Osteoblast (primary cell): ENCODE data around the gene TMEM14C. TPM values are rescaled to one million over a fixed set of nuclear protein-coding genes. Genes with fewer than 3 reads are reported as not detected.
"Not testable (repeated sequence)": the region's sequence is repeated elsewhere in the genome, so short reads cannot be mapped to it uniquely, and the experiment has no call there.

ENCODE experiments used
- DNase-seq: peaks from one replicate; pipeline ENCODE4 v3.0.0; 2011; ENCODE audit warnings: low spot score, mixed read lengths; ENCODE audit not compliant: insufficient read length; ENCODE audit errors: missing footprints
- H2AFZ ChIP-seq: 2 replicates; pipeline ENCODE4 v1.6.0; 2011; ENCODE audit warnings: mild to moderate bottlenecking, low read length
- H3K27ac ChIP-seq: 2 replicates; pipeline ENCODE4 v1.5.1; 2011; ENCODE audit warnings: mild to moderate bottlenecking, low read depth, low read length, moderate library complexity
- H3K27me3 ChIP-seq: 2 replicates; pipeline ENCODE4 v1.6.0; 2012; ENCODE audit warnings: mild to moderate bottlenecking, control low read depth, inconsistent platforms, low read length, moderate library complexity; ENCODE audit not compliant: insufficient read depth
- H3K36me3 ChIP-seq: 2 replicates; pipeline ENCODE4 v1.5.1; 2011; ENCODE audit warnings: mild to moderate bottlenecking, low read length, control low read depth, moderate library complexity; ENCODE audit not compliant: insufficient read depth
- H3K4me1 ChIP-seq: 2 replicates; pipeline ENCODE4 v1.5.1; 2011; ENCODE audit warnings: mild to moderate bottlenecking, low read length, control low read depth, moderate library complexity; ENCODE audit not compliant: insufficient read depth
- H3K4me2 ChIP-seq: 2 replicates; pipeline ENCODE4 v1.6.0; 2011; ENCODE audit warnings: mild to moderate bottlenecking, low read length; ENCODE audit not compliant: insufficient read depth
- H3K4me3 ChIP-seq: fragments of 200-600 bp; sonication (generic); 3 replicates; pipeline ENCODE4 v1.5.1; 2012; ENCODE audit warnings: mild to moderate bottlenecking, low read length, inconsistent platforms; ENCODE audit not compliant: insufficient read depth
- H3K79me2 ChIP-seq: 2 replicates; pipeline ENCODE4 v1.6.0; 2012; ENCODE audit warnings: mild to moderate bottlenecking, low read length, control low read depth, inconsistent platforms; ENCODE audit not compliant: insufficient read depth
- H3K9me3 ChIP-seq: 2 replicates; pipeline ENCODE4 v1.5.1; 2011; ENCODE audit warnings: low read depth, low read length, control low read depth
- H4K20me1 ChIP-seq: 2 replicates; pipeline ENCODE4 v1.6.0; 2012; ENCODE audit warnings: mild to moderate bottlenecking, low read length, control low read depth; ENCODE audit not compliant: insufficient read depth
- total RNA-seq: library from RNA; depleted of rRNA; stranded (reverse); fragments of >200 nt; gene quantifications from 2 replicates; pipeline ENCODE4 v1.2.3, GENCODE V29; 2012
- TF ChIP-seq, protein P1 (sequence below): IDR thresholded peaks from 2 replicates; pipeline ENCODE4 v1.5.1; 2011; ENCODE audit warnings: mild to moderate bottlenecking, low read depth, low read length, moderate library complexity; ENCODE audit errors: extremely low read depth

The TMEM14C gene
- total RNA-seq, 1 donor: 131 TPM

DNA sequence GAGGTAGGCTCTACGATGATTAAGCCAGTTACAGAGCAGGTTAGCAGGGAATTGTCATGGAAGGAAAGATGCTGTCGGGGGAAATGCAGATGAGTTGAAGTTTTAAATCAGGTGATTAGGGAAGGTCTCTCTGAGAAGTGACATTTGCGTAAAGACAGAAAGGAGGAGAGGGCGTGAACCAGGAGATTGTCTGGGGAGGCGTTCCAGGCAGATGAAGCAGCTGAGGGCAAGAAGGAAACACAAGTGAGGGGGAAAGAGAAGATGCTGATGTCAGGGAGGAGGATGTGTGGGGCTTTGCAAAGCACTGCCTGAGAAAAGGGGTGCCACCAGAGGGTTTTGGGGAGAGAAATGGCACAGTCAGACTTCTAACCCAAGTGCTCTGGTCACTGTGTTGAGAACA, 22.2 kb downstream of the TMEM14C start:
- Histone ChIP-seq H3K79me2 (peaks cover 24% of the 10 kb centered on the region), H4K20me1 (peaks cover 10% of the 10 kb centered on the region), H2AFZ (no peak overlapping the region), H3K4me2 (no peak overlapping the region), H3K27ac (no peak overlapping the region), H3K9me3 (no peaks in the 10 kb centered on the region), H3K36me3 (peaks cover 6% of the 10 kb centered on the region), H3K4me3 (no peak overlapping the region), H3K4me1 (peaks cover 15% of the 10 kb centered on the region), H3K27me3 (no peaks in the 10 kb centered on the region)
- DNase-seq: peak; percentile 43
- TF ChIP-seq, protein P1, sequence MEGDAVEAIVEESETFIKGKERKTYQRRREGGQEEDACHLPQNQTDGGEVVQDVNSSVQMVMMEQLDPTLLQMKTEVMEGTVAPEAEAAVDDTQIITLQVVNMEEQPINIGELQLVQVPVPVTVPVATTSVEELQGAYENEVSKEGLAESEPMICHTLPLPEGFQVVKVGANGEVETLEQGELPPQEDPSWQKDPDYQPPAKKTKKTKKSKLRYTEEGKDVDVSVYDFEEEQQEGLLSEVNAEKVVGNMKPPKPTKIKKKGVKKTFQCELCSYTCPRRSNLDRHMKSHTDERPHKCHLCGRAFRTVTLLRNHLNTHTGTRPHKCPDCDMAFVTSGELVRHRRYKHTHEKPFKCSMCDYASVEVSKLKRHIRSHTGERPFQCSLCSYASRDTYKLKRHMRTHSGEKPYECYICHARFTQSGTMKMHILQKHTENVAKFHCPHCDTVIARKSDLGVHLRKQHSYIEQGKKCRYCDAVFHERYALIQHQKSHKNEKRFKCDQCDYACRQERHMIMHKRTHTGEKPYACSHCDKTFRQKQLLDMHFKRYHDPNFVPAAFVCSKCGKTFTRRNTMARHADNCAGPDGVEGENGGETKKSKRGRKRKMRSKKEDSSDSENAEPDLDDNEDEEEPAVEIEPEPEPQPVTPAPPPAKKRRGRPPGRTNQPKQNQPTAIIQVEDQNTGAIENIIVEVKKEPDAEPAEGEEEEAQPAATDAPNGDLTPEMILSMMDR: no peak

DNA sequence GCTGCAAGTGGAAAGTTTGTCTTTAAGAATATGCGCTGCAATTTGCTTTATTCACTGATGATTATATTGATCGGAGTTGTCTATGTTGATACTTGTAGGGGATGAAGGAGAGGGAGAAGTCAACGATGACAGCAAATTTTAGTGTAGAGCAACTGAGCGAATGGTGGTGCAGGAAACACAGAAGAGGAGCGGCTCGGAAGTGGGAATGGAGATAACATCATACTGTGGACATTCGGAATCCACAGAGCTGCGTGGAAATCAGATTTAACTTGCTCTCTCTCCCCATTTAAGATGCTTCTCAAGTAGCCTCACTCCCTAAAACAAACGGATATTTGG, 24.0 kb downstream of the TMEM14C start:
- peaks cover 37% of the 10 kb centered on the region for H3K79me2 ChIP-seq
- TF ChIP-seq, protein P1: no peak
- H3K36me3 ChIP-seq: peaks cover 14% of the 10 kb centered on the region
- peaks cover 10% of the 10 kb centered on the region for H4K20me1 ChIP-seq
- peak overlapping the region; percentile 93 for H3K4me2 ChIP-seq
- peak overlapping the region; percentile 80 for H3K4me3 ChIP-seq
- DNase-seq: no peak
- peaks cover 15% of the 10 kb centered on the region for H3K4me1 ChIP-seq
- H3K27me3 ChIP-seq: no peaks in the 10 kb centered on the region
- no peaks in the 10 kb centered on the region for H3K9me3 ChIP-seq
- H2AFZ ChIP-seq: peak overlapping the region; percentile 90
- no peak overlapping the region for H3K27ac ChIP-seq

DNA sequence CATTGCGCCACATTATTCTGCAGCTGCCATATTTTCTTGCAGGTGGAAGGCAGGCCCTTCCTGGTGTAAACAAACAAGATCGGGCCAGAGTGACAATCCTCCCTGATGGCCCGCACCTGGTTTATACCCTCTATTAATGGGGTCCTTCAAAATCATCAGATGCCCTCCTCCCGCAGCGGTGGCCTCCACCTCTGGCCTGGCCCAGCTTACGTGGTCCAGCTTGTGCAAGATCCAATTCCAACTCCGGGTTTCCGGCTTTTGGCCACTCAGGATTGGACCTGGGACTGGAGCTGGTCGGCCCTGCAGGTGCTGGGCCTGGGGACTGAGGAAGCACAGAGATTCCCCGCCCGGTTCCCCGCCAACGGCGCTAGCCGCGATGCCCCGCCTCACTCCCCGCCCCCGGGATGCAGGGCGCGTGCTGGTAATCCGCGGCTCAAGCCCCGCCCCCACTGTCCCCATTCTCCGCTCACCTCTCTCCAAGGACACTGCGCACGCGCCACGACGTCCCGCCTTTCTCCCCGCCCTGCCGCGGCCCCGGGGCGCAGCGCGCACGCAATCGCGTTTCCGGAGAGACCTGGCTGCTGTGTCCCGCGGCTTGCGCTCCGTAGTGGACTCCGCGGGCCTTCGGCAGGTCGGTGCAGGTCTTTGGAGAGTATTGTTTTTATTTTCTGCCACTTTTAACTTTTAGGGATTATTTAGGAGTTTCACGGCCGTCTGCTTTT, 24.5 kb downstream of the TMEM14C start, which contains the start of gene TMEM14B:
Gene TMEM14B, plus strand, starts transcription at position 555 of the 722 bp plus-strand sequence. CDS start 1,441 bp downstream, outside the sequence.
- TF ChIP-seq, protein P1: no peak
- H3K4me2 ChIP-seq: peak within 1 kb of the TSS; percentile 93
- H3K36me3 ChIP-seq: peaks cover 17% of the 10 kb centered on the region
- H3K27ac ChIP-seq: peak within 1 kb of the TSS; percentile 74
- peaks cover 37% of the 10 kb centered on the region for H3K79me2 ChIP-seq
- H3K9me3 ChIP-seq: no peaks in the 10 kb centered on the region
- peaks cover 10% of the 10 kb centered on the region for H4K20me1 ChIP-seq
- H3K4me3 ChIP-seq: peak within 1 kb of the TSS; percentile 80
- H2AFZ ChIP-seq: peak within 1 kb of the TSS; percentile 90
- H3K4me1 ChIP-seq: peaks cover 15% of the 10 kb centered on the region
- DNase-seq: peak; percentile 98
- no peaks in the 10 kb centered on the region for H3K27me3 ChIP-seq

DNA sequence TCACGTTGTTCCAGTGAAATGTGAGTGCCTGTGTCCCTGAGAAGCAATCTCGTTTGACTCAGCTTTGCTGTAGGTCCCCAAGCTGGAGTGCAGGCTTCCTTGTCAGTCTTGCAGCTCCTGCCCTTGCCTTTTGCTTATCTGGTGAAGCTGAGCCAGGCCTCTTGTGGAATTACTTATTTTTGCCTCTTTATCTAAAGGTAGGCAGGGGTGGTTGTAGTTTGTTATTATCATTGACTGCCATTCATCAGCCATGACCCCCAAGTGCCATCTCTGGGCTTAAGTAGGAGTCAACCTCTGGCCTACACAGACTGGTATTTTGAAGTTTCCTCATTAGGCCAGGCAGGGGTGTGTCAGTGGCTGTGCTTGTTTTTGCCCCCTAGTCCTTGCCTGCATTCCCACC, 26.9 kb downstream of the TMEM14C start:
- Histone ChIP-seq H3K4me2 (no peak overlapping the region), H3K4me3 (no peak overlapping the region), H3K27ac (no peak overlapping the region), H3K36me3 (peaks cover 35% of the 10 kb centered on the region), H3K9me3 (no peaks in the 10 kb centered on the region), H4K20me1 (peaks cover 16% of the 10 kb centered on the region), H3K79me2 (peaks cover 59% of the 10 kb centered on the region), H2AFZ (no peak overlapping the region), H3K4me1 (peaks cover 15% of the 10 kb centered on the region), H3K27me3 (no peaks in the 10 kb centered on the region)
- no peak for DNase-seq
- TF ChIP-seq, protein P1: no peak

DNA sequence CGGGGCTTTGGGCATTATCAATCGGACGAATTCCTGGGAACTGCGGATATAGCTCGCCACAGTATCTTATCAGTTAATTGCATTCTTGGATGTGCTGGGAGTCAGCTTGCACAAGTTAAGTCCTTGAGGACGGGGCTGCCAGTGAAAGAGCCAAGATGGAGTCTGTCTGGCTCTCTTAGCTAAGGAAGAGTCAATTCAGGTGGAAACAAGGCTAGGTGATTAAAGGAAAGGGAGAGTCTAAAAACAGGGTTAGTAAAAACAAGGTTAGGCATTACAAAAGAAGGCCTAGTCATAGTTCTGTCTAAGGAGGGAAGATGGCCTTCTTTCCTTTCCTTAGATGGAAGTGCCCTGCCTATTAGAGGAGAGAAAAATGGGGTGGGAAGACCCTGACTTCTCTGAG, 27.7 kb downstream of the TMEM14C start:
- Histone ChIP-seq H4K20me1 (peaks cover 18% of the 10 kb centered on the region), H3K4me1 (peaks cover 15% of the 10 kb centered on the region), H3K36me3 (peaks cover 40% of the 10 kb centered on the region), H3K79me2 (peaks cover 65% of the 10 kb centered on the region)
- not testable (repeated sequence) for H3K9me3 ChIP-seq, H3K27me3 ChIP-seq, DNase-seq, H3K4me2 ChIP-seq, H3K4me3 ChIP-seq, H3K27ac ChIP-seq, H2AFZ ChIP-seq

DNA sequence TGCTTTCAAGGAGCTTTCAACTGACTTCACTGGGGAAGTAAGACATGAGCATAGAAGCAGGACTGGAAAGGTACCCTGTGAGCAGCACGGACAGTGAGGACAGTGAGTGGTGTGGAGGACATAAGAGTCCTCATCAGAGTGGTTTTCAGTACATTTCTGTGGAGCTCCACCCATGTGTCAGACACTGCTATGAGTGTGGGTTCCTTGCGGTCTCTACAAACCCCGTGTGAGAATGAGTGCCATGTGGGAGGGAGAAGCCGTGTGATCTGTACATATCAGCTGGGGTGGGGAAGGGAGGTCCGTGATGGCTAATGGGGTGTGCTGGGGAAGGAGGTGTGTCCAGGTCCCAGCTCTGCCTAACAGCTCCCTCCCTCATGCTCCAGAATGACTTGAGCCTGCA, 28.9 kb downstream of the TMEM14C start:
- Histone ChIP-seq H4K20me1 (peaks cover 18% of the 10 kb centered on the region), H3K36me3 (peaks cover 48% of the 10 kb centered on the region), H3K79me2 (peaks cover 65% of the 10 kb centered on the region), H3K4me1 (peaks cover 14% of the 10 kb centered on the region)
- DNase-seq, H3K9me3 ChIP-seq, H3K27ac ChIP-seq, H3K27me3 ChIP-seq, H3K4me3 ChIP-seq, H3K4me2 ChIP-seq, H2AFZ ChIP-seq: not testable (repeated sequence)
